HG02943 (cell line): Measurements from ENCODE around the gene ELOVL5.
"Not testable (repeated sequence)": the region's sequence is repeated elsewhere in the genome, so short reads cannot be mapped to it uniquely, and the experiment has no call there.

Experiments used
- ATAC-seq: cut with Tn5 transposase; IDR thresholded peaks from one replicate; pipeline ENCODE4 v1.9.1; 2021; ENCODE audit warnings: mild to moderate bottlenecking, low read depth, moderate library complexity; ENCODE audit not compliant: unreplicated experiment

The ELOVL5 gene

GRCh38 chr6:53333439-53334408 is 15.0 kb downstream of the ELOVL5 start:
- no peak for ATAC-seq

DNA sequence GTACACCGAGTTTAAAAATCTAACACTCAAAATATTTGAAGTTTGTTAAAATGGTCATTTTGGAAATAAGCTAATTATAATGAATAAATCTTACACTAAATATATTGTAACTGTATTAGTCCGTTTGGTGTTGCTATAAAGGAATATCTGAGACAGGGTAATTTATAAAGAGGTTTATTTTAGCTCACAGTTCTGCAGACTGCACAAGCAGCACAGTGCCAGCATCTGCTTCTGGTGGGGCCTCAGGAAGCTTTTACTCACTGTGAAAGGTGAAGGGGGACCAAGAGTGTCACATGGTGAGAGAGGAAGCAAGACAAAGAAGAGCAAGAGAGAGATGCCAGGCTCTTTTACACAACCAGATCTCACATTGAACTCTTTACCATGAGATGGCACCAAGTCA is 17.1 kb downstream of the ELOVL5 start:
- ATAC-seq, result no peak

DNA sequence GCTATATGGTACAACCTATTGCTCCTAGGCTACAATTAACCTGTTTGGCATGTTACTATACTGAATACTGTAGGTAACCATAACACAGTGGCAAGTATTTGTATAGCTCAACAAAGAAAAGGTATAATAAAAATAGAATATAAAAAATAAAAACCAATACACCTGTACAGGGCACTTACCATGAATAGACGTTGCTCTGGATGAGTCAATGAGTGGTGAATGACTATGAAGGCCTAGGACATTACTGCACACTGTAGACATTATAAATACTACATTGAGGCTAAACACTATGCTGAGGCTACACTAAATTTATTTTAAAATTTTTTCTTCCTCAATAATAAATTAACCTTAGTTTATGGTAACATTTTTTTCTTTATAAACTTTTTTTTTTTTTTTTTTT is 18.6 kb downstream of the ELOVL5 start:
- ATAC-seq, result no peak

DNA sequence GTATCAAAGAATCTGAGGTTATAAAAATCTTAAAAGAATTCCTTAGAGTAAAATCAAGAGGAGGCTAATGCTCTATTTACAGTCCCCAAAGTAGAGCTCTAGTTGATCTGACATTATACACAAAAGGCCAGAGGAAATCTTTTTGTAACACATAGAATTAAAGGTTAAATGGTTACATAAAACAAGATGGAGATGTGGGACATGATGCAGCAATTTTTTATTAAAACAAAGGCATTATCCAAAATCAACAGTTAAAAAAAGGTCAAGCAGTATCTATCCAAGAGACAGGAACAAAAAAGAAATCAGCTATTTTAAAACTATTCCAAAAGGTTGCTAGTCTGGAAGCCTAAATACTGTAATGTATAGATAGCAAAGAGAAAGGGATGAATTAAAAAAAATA is 20.4 kb downstream of the ELOVL5 start:
- no peak for ATAC-seq

DNA sequence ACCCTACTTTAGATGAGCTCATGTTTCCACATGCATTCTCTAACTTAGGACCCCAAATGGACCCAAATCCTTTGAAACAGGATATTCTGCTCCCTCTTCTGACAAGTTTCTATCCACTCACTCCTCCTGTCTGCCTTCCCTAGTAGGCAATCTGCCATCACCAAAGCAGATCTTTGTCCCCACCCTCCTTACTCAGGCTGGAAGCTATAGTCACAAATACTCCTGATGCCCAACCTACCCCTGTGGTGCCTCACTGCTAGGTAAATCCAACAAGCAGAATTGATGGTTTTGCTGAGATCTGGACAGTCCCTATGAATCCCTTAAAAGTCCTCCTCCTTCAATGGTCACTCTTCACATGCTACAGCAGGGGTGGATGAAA is 21.7 kb downstream of the ELOVL5 start:
- no peak for ATAC-seq

DNA sequence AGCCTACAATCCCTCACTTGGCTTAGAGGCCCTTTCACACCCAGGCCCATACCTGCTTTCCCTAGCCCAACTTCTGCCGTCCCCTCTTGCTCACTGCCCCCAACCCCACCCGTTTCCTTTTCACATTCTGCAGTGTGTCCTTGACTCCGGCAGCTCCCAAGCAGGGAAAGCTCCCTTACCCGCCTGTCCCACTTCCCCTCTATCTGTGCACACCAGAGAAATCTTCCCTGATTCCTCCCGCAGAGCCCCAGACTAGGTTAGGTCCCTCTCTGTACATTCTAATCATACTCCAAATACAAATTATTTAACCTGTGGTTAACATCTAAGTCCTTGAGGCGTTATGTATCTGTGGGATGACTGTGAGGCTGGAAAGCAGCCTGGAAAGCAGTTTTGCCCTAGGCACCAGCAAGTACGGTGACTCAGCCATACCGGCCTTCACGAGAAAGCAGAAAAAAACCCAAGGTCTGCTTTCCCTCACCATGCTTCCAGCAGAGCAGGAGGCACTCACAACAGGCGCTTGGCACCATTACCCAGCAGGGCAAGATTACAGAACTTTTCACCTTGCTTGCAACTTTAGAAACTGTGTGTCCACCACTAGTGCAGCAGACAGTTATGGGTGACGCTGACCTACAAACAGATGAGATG is 22.3 kb downstream of the ELOVL5 start:
- no peak for ATAC-seq

DNA sequence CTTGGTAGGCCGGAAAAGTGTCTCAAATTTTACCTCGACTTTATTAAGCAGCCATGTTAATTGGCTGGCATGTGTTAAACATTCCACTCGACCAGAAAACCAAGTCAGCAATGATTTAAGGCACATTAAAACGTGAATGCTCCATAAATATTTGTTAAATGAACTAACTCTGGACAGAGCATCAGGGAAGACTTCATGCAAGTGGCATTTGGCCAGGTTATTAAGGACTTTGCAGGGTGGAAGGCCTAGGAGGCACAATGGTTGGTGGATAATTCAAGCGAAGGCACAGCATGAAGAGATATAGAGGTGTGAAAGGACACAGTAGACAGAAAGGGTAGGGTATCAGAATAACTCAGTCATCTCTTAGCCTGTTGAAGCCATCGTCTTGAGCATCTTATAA is 23.0 kb downstream of the ELOVL5 start:
- no peak for ATAC-seq

- ATAC-seq, result no peak
Measured at GRCh38 chr6:53322188-53323029, 26.3 kb downstream of the ELOVL5 start.

GRCh38 chr6:53321701-53322100 is 27.0 kb downstream of the ELOVL5 start:
- no peak for ATAC-seq

DNA sequence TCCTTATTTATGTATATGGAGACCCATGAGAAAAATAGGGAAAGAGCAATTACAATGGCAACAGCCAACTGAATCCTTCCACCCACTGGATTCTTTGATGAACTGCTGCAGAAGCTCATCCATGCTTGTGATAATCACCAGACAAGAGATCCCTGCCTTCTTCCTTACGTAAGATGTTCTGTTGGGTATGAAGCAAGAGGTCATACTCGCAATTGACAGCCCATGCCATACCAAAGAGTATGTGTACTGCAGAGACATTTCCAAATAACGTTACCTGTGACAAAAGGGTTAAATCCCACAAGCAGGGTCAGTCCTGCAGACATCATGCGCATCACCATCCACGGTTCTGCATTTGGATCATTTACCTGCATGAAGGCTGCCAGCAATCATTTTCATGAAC is 27.8 kb downstream of the ELOVL5 start:
- no peak for ATAC-seq

GRCh38 chr6:53318429-53318828 is 30.3 kb downstream of the ELOVL5 start:
- no peak for ATAC-seq

DNA sequence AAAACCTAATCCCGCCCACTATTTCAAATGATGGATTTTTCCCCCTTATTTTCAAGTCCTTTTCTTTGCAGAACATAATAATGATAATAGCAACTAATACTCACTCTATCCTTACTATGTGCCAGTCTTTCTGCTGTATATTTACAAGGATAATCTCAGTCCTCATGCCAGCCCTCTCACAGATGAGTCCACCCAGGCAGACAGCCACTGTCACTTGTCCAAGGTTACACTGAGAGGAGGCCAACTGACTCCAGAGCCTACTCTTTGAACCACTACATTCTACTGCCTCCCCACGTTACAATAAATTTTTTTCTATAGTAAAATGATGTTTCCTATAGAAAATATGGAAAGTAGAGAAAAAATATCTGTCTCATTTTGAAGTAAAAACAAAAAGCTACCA is 30.9 kb downstream of the ELOVL5 start:
- no peak for ATAC-seq

- not testable (repeated sequence) for ATAC-seq
Measured at GRCh38 chr6:53317299-53317698, 31.5 kb downstream of the ELOVL5 start.

- ATAC-seq, result no peak
Measured at GRCh38 chr6:53316142-53316541, 32.6 kb downstream of the ELOVL5 start.

DNA sequence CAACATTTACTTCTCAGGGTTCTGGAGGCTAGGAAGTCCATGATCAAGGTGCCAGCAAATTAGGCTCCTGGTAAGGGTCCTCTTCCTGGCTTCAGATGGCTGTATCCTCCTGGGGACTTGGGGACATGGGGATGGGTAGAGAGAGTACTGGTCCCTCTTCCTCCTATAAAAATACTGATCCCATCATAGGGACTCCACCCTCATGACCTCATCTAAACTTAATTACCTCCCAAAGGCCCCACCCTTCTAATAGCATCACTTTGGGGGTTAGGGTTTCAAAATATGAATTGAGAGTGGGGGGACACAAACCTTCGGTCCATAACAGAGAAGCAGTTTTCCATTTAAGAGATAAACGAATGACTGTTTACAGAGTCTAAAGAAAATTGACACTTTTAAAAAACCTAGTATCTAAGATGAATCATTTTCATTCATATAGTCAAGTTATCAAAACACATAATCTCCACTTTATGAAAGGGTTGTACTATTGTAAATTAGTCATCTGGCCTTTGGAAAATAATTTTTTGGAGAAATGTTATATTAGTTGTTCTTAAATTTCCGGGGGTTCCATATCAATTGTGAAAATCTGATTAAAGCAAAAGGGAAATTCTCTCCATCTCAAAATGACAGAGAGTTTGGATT is 33.5 kb downstream of the ELOVL5 start:
- no peak for ATAC-seq

- no peak for ATAC-seq
Measured at GRCh38 chr6:53313784-53314400, 34.9 kb downstream of the ELOVL5 start.

GRCh38 chr6:53312355-53312754 is 36.4 kb downstream of the ELOVL5 start:
- ATAC-seq, result no peak

DNA sequence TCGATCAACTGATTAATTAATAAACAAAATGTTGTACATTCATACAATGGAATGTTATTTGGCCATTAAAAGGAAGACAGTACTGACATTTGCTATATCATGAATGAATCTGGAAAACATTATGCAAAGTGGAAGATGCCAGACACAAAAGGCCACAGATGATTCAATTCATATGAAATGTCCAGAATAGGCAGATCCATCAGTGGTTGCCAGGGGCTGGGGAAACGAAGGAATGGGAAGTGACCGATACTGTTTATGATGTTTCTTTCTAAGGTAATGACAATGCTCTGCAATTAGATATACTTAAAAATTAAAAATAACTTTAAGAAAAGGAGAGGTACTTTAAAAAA is 37.2 kb downstream of the ELOVL5 start:
- no peak for ATAC-seq

GRCh38 chr6:53310771-53311585 is 37.8 kb downstream of the ELOVL5 start:
- no peak for ATAC-seq
